ENCODE data around the gene TRAPPC5.

DNA sequence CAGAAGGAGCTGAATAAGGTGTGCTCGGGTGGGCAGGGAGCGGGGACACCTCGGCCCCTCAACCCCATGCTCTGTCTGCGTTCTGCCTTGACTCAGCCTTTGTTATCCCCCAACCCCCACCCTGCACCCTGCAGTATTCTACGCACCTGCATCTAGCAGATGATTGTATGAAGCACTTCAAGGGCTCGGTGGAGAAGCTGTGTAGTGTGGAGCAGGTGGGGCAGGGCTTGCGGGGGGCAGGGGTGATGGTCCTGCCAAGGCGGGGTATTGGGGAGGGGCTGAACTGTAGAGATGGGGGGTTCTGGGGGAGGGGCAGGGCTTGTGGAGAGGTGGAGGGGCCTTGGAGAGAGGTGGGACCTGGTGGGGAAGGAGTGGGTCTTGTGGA lies 37.6 kb upstream of the TRAPPC5 start:
- TF ChIP-seq POLR2A (IDR thresholded peaks at IDR 0.05) = no peak
- TF ChIP-seq, protein P1, sequence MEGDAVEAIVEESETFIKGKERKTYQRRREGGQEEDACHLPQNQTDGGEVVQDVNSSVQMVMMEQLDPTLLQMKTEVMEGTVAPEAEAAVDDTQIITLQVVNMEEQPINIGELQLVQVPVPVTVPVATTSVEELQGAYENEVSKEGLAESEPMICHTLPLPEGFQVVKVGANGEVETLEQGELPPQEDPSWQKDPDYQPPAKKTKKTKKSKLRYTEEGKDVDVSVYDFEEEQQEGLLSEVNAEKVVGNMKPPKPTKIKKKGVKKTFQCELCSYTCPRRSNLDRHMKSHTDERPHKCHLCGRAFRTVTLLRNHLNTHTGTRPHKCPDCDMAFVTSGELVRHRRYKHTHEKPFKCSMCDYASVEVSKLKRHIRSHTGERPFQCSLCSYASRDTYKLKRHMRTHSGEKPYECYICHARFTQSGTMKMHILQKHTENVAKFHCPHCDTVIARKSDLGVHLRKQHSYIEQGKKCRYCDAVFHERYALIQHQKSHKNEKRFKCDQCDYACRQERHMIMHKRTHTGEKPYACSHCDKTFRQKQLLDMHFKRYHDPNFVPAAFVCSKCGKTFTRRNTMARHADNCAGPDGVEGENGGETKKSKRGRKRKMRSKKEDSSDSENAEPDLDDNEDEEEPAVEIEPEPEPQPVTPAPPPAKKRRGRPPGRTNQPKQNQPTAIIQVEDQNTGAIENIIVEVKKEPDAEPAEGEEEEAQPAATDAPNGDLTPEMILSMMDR (IDR thresholded peaks at IDR 0.05) = no peak

Measured in stomach (tissue), 4 donors.